ENCODE results near the gene KLK7. TPM values are rescaled to one million over a fixed set of nuclear protein-coding genes. Genes with fewer than 3 reads are reported as not detected.

Gene KLK7
- total and polyA plus RNA-seq, 12 donors, result 0.04 TPM; not detected in 11

- Histone ChIP-seq H3K27me3 (peaks cover 0 to 79% (median 43%) of the 10 kb centered on the region in 7 donors), H3K27ac (peak overlapping the region in 3 of 10 donors; percentile 23 to 44 (median 42)), H3K4me3 (peak overlapping the region in 6 of 10 donors; percentile 7 to 41 (median 13)), H3K9me3 (no peaks in the 10 kb centered on the region), H3K4me1 (peaks cover 0 to 16% (median 0%) of the 10 kb centered on the region in 9 donors), H3K36me3 (no peaks in the 10 kb centered on the region)
- DNase-seq (no peak), ATAC-seq (peak in 7 of 8 donors; percentile 14 to 63 (median 31))
- whole genome bisulfite sequencing, 2 donors, result 40 to 49% methylated on average over 18 of the region's 18 CpGs
- intact Hi-C loops (cut with DNase I), result loop anchor here in 3 of 10 donors (5.0 to 10.0 kb wide), 4 partner anchors 56 to 149 kb away; partner anchors contain the start of gene KLK14 (in 1 of the 3)
- no peak for TF ChIP-seq CTCF (IDR thresholded peaks at IDR 0.05)
These were observed 42.3 kb upstream of the KLK7 start for GRCh38 chr19:51025809-51026553.

- intact Hi-C loops (cut with DNase I), result loop anchor here in 3 of 10 donors (5.0 to 10.0 kb wide), 4 partner anchors 57 to 149 kb away; partner anchors contain the start of gene KLK14 (in 1 of the 3)
- DNase-seq (no peak), ATAC-seq (no peak)
- WGBS, 2 donors, result 72 to 80% methylated on average over 6 of the region's 6 CpGs
- peak overlapping the region in 1 of 10 donors; percentile 44 for H3K27ac ChIP-seq
- no peaks in the 10 kb centered on the region for H3K36me3 ChIP-seq
- H3K4me1 ChIP-seq, result peaks cover 0 to 16% (median 0%) of the 10 kb centered on the region in 9 donors
- H3K27me3 ChIP-seq, result peaks cover 0 to 74% (median 44%) of the 10 kb centered on the region in 7 donors
- TF ChIP-seq CTCF (IDR thresholded peaks at IDR 0.05), result no peak
- no peaks in the 10 kb centered on the region for H3K9me3 ChIP-seq
- H3K4me3 ChIP-seq, result no peak overlapping the region
These were observed 41.7 kb upstream of the KLK7 start for GRCh38 chr19:51025401-51025800.

GRCh38 chr19:51024924-51025323 lies 41.2 kb upstream of the KLK7 start:
- ATAC-seq (no peak), DNase-seq (no peak)
- no peaks in the 10 kb centered on the region for H3K9me3 ChIP-seq
- peaks cover 0 to 19% (median 2%) of the 10 kb centered on the region in 9 donors for H3K4me1 ChIP-seq
- peaks cover 0 to 76% (median 49%) of the 10 kb centered on the region in 7 donors for H3K27me3 ChIP-seq
- H3K4me3 ChIP-seq, result no peak overlapping the region
- no peak for TF ChIP-seq CTCF (IDR thresholded peaks at IDR 0.05)
- intact Hi-C loops (cut with DNase I), result loop anchor here in 7 of 10 donors (5.0 to 10.0 kb wide), 6 partner anchors 57 to 150 kb away; partner anchors contain the start of gene KLK14 (in 1 of the 7)
- H3K27ac ChIP-seq, result no peak overlapping the region
- no peaks in the 10 kb centered on the region for H3K36me3 ChIP-seq
- WGBS, 2 donors, result 55 to 57% methylated on average over 5 of the region's 5 CpGs

GRCh38 chr19:51023946-51024345 lies 40.2 kb upstream of the KLK7 start:
- DNase-seq (no peak), ATAC-seq (no peak)
- Histone ChIP-seq H3K27me3 (peaks cover 6 to 78% (median 49%) of the 10 kb centered on the region in 7 donors), H3K4me3 (no peak overlapping the region), H3K9me3 (no peaks in the 10 kb centered on the region), H3K4me1 (peaks cover 0 to 29% (median 12%) of the 10 kb centered on the region in 9 donors), H3K27ac (no peak overlapping the region), H3K36me3 (no peaks in the 10 kb centered on the region)
- WGBS, 2 donors, result 64 to 70% methylated on average over 11 of the region's 11 CpGs
- intact Hi-C loops (cut with DNase I), result loop anchor here in 7 of 10 donors (5.0 to 10.0 kb wide), 5 partner anchors 73 to 151 kb away; no protein-coding TSS in a partner anchor
- TF ChIP-seq CTCF (IDR thresholded peaks at IDR 0.05), result no peak

All from heart right ventricle (tissue), 16 donors.